ENCODE data around the gene CANT1. TPM values are rescaled to one million over a fixed set of nuclear protein-coding genes. Genes with fewer than 3 reads are reported as not detected.

Gene CANT1
- total and polyA plus RNA-seq, 9 of the 15 experiments (the other 6 are each of a cell fraction or from before 2014, with no cell fraction given), result 2.7 to 66.4 (median 22.5) TPM

GRCh38 chr17:79026376-79027273 lies 17.1 kb upstream of the CANT1 start (continued):
- TF ChIP-seq SMARCC2 (IDR thresholded peaks at IDR 0.05; ENCODE audit: low read depth) (no peak), TAF9B (IDR thresholded peaks at IDR 0.05; ENCODE audit: partially characterized antibody) (no peak), NFE2 (IDR thresholded peaks at IDR 0.05; ENCODE audit: low read depth) (no peak), ZNF696 (CRISPR knock-in tag; conservative IDR thresholded peaks at IDR 0.05) (no peak), PCBP2 (IDR thresholded peaks at IDR 0.05; ENCODE audit: low read depth, low read length, poor library complexity, severe bottlenecking) (no peak), HDAC3 (IDR thresholded peaks at IDR 0.05; ENCODE audit: borderline replicate concordance, partially characterized antibody) (no peak), ILF3 (IDR thresholded peaks at IDR 0.05; ENCODE audit: borderline replicate concordance) (no peak), BACH1 (tag; IDR thresholded peaks at IDR 0.05) (no peak), CBFB (CRISPR knock-in tag; IDR thresholded peaks at IDR 0.05) (no peak), SMAD4 (CRISPR knock-in tag; conservative IDR thresholded peaks at IDR 0.05) (no peak), FOXP4 (CRISPR knock-in tag; IDR thresholded peaks at IDR 0.05; ENCODE audit: borderline replicate concordance) (no peak), EZH2 (IDR thresholded peaks at IDR 0.05; ENCODE audit: borderline replicate concordance, low read depth, low read length) (no peak)
- TF ChIP-seq, protein P1, sequence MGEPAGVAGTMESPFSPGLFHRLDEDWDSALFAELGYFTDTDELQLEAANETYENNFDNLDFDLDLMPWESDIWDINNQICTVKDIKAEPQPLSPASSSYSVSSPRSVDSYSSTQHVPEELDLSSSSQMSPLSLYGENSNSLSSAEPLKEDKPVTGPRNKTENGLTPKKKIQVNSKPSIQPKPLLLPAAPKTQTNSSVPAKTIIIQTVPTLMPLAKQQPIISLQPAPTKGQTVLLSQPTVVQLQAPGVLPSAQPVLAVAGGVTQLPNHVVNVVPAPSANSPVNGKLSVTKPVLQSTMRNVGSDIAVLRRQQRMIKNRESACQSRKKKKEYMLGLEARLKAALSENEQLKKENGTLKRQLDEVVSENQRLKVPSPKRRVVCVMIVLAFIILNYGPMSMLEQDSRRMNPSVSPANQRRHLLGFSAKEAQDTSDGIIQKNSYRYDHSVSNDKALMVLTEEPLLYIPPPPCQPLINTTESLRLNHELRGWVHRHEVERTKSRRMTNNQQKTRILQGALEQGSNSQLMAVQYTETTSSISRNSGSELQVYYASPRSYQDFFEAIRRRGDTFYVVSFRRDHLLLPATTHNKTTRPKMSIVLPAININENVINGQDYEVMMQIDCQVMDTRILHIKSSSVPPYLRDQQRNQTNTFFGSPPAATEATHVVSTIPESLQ (CRISPR knock-in tag; IDR thresholded peaks at IDR 0.05), result no peak
- TF ChIP-seq, protein P2, sequence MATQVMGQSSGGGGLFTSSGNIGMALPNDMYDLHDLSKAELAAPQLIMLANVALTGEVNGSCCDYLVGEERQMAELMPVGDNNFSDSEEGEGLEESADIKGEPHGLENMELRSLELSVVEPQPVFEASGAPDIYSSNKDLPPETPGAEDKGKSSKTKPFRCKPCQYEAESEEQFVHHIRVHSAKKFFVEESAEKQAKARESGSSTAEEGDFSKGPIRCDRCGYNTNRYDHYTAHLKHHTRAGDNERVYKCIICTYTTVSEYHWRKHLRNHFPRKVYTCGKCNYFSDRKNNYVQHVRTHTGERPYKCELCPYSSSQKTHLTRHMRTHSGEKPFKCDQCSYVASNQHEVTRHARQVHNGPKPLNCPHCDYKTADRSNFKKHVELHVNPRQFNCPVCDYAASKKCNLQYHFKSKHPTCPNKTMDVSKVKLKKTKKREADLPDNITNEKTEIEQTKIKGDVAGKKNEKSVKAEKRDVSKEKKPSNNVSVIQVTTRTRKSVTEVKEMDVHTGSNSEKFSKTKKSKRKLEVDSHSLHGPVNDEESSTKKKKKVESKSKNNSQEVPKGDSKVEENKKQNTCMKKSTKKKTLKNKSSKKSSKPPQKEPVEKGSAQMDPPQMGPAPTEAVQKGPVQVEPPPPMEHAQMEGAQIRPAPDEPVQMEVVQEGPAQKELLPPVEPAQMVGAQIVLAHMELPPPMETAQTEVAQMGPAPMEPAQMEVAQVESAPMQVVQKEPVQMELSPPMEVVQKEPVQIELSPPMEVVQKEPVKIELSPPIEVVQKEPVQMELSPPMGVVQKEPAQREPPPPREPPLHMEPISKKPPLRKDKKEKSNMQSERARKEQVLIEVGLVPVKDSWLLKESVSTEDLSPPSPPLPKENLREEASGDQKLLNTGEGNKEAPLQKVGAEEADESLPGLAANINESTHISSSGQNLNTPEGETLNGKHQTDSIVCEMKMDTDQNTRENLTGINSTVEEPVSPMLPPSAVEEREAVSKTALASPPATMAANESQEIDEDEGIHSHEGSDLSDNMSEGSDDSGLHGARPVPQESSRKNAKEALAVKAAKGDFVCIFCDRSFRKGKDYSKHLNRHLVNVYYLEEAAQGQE (IDR thresholded peaks at IDR 0.05; ENCODE audit: borderline replicate concordance), result no peak
- TF ChIP-seq, protein P2 (CRISPR knock-in tag; IDR thresholded peaks at IDR 0.05; ENCODE audit: low read depth), result no peak
